ENCODE measurements around the gene SYNJ2.

SYNJ2 gene

DNA sequence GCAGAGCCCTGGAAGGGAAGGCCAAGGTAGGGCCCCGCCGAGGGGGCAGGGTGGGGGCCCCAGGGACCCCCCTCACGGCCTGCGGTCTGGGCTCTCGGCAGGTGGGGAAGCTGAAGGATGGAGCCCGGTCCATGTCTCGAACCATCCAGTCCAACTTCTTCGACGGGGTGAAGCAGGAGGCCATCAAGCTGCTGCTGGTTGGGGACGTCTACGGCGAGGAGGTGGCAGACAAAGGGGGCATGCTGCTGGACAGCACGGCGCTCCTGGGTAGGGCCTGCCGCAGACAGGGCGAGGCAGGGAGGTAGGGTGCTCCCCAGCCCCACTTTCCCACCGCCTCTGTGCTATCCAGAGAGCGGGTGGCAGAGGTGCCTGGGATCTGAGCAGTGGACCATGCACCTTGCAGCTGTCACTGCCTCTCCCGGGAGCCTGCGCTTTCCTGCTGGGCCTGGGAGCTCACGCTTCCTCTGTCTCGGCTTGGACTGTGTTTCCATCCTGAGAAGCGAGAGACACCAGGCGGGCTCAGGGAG, 83.1 kb downstream of the SYNJ2 start:
- DNase-seq: no peak

DNA sequence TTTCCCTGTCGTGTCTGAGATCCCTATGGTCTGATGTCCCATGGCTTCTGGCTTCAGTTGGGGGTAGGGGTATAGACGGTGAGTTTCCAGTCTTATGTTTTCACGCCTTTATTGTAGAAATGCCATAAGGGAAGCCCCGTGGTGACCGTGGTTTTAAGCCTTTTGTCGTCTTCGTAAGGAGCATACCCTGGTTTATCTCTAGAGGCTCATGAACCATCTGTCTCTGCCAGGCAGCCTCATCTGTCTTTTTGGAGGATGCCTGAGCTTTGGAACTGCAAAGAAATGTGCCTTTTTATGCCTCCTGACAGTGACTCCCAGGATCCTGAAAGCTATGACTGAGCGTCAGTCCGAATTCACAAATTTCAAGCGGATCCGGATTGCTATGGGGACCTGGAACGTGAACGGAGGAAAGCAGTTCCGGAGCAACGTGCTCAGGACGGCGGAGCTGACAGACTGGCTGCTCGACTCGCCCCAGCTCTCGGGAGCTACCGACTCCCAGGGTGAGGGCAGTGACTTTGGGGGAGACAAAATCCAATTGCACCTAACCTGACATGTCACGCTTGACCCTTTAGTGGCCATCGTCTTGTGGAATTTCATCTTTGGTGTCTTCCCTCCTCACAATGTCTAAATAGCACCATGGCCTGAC, 84.6 kb downstream of the SYNJ2 start:
- DNase-seq: no peak

DNA sequence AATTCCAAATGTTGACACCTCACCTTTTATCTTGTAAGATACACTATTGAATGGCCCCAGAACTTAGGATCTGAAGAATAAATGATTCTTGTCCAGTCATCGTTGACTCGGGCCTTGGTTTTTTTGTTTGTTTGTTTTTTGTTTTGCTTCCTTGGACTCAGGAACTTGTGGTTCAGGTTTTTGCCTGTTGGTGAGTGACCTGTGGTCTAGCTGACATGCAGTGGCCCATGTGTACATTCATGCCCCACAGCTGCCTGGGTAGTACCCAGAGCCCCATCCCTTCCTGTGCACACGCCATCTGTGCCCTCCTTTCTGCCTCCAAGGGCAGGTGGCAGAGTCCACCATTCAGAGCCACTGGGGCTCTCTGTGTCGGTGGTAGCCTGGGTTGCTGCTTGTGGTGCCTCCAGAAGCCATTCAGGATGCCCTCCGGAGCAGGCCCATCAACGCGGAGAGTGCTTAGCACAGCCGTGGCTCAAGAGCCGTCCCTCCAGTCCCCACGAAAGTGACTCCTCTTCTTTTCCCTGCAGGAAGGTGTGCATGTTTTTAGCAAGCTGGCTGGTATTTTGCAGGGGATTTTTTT, 85.9 kb downstream of the SYNJ2 start:
- no peak for DNase-seq

DNA sequence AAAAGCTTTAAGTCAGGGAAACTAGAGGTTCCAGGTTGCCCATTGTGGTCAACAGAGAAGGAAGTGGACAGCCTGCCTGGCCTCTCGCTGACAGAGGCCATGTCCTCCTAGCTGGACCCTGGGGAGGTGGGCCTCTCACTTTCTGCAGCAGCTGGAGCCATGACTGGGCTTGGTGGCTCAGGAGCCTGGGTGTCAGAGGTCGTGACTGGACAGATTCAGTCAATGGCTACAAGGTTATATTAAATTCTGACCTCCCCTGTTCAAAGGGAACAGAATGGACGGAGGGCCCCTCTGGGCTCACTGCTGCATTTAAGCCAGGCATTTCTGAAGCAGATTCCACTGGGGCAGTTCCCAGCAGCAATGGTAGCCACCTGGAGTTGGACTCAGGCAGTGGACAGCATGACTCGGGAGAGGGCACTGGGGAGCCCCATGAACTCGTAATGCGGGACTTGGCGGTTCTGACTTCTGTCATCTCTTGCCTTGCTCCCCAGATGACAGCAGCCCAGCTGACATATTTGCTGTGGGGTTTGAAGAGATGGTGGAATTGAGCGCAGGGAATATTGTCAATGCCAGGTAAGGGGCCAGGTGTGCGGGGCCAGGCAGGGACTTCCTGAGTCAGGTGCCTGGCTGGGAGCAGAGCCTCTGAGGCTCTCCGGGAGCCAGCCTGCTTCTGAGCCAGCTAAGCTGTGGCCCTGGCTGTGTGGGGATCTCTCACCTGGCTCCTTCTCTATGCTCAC, 86.7 kb downstream of the SYNJ2 start:
- DNase-seq: no peak

DNA sequence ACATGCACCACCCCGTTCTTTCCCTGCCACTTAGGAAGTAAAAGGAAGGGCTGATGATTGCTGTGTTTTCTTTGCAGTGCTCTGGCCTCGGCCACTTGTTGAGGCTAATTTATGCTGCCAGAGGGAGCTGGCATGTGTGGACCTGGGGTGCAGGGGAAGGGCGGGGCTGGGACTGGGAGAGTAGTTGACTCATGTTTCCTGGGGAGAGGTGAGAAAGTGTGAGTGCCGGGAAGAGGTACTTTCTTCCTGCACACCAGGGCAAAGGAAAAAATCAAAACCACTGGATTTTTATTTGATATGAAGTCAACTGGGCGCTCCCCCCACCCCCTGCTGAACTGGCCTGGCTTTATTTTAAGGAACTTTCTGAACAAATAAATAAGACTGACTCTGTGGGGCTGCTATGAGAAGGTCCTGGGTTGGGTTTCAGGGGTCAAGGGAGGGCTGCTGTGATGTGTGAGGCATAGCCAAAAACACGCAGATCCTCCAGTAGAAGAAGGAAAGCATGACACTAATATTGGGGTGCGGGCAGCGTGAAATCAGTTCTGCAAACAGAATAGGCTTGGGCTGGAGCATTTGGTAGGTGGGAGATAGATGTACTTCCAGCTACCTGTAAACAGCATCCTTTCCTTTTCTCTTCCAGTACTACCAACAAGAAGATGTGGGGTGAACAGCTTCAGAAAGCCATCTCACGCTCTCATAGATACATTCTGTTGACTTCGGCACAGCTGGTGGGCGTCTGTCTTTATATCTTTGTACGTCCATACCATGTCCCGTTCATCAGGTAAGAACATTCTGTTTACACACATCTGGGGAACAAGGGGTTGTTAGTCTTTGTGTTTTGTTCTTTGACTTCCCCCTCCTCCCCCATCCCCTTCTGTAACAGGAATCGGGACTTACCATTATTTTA, 87.5 kb downstream of the SYNJ2 start:
- no peak for DNase-seq

DNA sequence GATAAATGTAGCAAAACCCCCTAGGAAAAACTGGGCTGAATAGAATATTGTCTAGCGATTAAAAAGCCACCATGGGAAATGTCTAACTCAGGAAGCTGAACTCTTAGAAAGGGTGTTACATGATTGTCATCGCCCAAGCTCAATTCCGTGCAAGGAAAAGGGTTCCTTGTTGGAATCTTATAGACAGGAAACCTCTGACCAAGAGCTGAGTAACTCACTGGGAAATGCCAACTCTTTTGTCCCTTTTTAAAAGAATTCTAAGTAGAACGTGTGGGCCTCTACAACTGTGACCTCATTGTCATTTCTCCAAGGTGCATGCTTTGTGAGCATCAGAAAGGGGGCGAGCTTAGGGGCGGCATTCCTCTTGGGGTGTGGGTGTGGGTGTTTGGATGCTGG, 88.1 kb downstream of the SYNJ2 start:
- DNase-seq: no peak

DNA sequence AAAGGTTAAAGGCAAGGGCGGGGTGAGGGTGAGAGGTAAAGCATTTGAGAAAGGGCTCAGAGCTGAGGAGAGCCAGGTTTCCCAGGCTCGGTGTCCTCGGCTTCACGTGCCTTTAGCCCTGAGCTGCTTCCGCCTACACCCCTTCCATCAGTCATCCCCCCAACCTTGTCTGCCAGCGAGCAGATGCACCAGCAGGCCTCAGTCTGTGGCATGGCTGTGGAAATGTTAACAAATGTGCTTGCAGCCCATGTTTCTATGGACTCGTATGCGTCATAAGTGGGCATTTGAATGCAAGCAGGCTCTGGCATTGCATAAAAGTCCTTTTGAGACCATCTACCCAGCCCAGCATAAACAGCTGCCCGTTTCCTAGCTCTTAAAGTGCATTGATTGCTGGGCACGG, 88.8 kb downstream of the SYNJ2 start:
- DNase-seq: no peak

DNA sequence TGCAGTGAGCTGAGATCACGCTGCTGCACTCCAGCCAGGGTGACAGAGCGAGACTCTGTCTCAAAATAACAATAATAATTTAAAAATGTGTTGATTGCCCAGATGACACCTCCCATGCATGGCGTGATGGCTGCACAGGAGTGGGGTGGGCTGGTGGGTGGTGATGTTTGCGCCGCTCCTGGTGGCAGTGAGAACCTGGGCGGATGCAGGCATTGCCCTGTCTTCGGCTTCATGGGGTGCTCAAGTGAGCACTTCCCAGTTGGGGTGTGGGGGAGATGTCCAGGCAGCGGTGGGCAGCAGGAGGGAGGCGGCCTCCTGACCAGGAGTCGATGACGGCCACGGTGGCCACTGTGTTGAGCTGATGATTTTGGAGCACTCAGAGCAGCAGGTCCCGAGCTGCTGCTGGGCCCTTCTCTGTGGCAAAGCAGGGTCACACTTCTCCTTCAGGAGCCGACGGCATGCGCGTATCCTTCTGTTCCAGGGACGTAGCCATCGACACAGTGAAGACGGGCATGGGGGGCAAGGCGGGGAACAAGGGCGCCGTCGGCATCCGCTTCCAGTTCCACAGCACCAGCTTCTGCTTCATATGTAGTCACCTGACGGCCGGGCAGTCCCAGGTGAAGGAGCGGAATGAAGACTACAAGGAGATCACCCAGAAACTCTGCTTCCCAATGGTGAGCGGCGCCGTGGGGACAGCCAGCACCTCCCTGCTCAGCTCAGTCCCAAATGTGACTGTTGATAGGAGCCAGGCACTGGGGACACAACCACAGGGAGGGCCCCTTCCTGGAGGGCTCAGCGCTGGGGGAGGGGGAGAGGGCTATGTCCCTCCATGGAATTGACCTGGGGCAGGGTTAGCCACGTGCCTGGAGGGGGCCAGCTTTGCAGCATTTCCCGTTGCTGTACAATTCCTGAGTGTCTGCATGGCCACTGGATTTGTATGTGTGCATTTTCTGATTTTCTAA, 89.7 kb downstream of the SYNJ2 start:
- no peak for DNase-seq

DNA sequence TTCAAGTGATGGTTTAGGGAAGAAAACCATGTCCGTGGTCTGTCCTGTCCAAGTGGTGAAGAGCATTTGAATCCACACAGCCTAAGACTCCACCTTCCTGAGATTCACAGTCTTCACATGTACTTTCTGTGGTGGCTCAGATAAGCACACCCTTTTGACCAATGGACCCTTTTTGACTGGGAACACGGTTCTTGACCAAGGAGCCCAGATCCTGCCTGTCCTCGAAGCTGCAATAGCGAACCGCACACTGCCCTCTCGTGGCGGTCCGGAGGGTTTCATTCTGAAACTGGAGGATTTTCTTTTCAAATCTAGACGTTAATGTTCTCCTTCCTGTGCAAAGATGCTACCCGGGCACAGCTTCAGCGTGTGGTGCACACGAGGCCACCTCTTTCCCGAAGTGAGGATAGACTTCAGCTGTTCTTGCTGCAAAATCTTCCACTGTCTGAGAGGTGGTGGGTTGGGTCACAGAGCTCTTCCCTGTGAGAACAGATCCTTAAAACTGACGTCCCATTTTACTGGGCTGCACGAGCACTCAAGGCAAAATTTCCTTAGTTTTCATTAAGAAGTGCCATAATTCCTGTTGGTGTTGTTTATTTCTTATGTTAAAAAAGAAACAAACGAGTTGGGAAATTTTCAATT, 90.5 kb downstream of the SYNJ2 start:
- peak; percentile 69 for DNase-seq

DNA sequence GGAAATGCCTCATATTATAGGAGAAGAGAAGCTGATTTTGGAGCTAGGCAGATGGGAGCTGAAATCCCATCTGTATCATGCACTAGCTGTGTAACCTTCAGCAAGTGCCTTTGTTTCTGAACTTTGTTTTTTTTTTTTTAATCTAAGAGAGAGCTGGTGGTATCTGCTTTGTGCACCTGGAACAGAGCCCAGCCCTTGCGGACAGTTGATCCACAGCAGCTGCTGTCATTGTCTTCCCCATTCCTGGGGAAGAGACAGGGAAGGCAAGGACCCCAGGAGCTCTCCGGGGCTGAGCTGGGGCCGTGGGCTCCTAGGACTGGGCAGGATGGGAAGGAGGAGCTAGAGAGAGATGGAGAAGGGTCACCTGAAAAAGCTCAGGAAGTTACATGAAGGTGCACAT, 92.1 kb downstream of the SYNJ2 start:
- DNase-seq: no peak

DNA sequence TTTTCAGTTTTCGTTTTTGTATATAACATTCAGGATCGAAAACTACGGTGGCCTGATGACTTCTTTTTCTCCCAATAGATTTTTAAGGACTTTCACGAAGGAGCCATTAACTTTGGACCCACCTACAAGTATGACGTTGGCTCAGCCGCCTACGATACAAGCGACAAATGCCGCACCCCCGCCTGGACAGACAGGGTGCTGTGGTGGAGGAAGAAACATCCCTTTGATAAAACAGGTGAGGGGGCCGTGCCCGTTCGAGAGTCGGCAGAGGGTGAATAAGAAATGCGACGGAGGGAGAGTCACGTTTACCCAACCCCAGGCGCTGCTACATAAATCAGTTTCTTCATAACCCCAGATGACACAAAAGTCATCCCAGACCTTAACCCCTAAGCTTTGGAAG, 94.9 kb downstream of the SYNJ2 start:
- no peak for DNase-seq

DNA sequence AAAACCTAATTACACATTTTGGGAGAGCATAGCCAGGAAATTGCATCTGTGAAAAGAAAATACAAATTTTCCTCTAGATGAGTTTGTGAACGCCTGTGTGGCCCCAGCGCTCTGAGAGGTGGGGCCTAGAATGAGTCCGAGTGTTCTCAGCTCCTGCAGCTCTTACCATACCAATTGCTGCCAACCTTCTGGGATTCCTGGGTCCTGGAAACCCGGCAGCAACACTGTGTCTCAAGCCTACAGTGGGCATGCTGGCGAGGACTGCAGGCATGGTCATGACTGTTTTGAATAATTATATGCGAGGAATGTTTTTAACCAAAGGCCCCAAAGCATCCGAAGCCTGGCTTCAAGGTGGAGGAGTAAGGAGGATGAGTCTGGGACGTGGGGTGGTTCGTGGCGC, 96.0 kb downstream of the SYNJ2 start:
- DNase-seq: no peak

DNA sequence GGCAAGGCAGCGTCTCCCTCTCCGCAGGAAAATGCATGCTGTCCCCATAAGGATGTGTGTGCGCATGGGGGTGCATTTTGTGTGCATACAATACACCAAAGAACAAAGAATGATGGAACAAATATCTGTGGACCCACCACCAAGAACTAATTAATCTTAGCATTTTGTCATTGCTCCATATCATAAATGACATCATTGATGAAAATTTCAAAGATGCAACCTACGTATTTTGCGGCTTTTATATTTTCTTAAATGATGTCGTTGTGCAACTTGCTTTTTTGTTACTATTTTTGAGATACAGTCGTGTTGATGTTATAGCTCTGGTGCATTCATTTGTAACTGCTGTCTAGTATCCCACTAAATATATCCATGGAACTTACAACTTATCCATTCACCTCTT, 96.7 kb downstream of the SYNJ2 start:
- DNase-seq: no peak

DNA sequence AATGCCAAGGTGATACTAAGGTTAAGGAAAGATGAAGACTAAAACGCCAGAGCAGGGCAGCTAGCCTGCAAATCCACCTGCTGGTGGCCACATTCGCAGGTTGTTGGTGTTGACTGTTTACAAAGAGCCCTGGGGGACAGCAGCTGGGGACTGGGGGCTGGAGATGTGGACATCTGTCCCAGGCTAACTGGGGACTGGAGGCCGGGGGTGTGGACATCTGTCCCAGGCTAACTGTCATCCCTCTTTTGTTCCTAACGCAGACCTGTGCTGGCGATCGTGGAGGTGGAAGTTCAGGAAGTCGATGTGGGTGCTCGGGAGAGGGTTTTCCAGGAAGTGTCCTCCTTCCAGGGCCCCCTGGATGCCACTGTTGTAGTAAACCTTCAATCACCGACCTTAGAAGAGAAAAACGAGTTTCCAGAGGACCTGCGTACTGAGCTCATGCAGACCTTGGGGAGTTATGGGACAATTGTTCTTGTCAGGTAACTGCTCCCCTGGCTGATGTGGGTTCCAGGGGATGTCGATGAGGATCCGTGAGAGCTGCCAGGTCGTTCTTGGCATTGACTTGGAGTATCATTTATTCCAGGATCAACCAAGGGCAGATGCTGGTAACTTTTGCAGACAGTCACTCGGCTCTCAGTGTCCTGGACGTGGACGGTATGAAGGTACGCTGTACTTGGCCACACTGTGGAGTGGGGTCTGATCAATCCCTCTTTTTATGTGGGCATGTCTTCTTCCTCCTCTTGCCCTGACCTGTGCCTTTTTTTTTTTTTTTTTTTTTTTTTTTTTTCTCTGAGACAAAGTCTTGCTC, 99.4 kb downstream of the SYNJ2 start:
- DNase-seq: no peak

DNA sequence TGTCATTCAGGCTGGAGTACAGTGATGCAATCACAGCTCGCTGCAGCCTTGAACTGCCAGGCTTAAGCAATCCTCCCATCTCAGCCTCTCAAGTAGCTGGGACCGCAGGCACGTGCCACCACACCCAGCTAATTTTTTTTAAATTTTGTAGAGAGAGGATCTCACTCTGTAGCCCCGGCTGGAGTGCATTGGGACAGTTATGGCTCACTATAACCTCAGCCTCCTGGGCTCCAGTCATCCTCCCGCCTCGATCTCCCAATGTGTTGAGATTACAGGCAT, 99.9 kb downstream of the SYNJ2 start:
- no peak for DNase-seq

DNA sequence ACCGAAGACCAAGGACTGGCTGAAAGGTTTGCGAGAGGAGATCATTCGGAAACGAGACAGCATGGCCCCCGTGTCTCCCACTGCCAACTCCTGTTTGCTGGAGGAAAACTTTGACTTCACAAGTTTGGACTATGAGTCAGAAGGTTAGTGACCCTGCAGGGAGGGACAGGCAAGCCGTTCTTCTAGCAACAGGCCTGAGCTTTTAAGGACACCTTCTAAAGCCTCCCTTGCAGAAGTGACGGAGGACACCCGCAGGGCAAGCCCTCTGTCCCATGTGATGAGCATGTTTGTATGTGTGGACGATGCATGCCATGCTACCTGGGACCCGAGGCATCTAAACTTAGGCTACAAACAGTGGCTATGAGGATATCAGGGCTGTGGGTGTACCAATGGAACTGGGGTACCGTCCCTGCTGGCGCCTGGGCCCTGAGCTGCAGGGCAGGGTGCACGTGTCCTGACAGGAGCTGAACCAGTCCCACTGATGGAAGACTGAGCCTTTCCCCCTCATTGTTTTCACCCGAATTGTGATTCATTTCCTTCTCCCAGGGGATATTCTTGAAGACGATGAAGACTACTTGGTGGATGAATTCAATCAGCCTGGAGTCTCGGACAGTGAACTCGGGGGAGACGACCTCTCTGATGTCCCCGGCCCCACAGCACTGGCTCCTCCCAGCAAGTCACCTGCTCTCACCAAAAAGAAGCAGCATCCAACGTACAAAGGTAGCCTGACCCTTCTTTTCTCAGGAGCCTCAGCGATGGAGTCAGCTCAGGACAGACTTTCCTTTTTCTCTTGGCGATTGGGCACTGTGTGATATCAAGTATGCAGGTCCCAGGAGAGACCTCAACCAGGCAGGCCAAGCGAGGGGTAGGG, 102.0 kb downstream of the SYNJ2 start:
- no peak for DNase-seq

DNA sequence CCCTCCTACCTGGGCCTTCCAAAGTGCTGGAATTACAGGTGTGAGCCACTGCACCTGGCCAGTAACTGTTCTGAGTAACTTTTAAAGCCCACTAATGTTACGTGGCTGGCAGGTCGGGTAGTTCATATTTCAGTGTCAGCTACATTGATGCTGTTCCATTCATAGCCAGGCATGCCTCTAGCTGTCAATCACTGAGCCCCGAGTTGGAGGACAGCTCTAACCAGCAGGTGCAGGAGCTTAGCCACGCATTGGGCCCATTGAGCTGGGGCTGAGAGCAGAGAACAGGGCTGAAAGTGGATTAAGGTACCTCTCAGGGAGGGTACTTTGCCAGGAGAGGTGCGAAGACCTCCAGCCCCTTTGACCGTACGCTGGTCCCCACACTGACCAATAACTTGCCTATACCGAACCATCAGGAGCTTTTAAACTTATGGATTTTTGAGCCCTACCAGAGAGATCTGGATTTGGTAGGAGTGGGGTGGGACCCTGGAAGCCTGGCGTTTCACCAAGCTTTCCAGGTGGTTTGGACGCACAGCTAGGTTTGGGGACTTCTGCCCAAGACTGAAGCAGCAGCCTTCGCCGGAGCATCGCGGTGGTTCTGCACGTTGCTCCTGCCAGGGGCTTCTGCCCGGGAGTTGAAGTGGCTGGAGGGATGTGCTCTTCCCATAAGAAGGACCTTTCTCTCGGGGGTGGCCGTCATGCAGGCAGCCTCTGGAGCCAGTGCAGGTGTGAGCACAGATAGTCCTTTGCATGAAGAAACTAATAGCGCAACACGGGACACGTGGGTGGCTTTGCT, 103.8 kb downstream of the SYNJ2 start:
- DNase-seq: no peak

DNA sequence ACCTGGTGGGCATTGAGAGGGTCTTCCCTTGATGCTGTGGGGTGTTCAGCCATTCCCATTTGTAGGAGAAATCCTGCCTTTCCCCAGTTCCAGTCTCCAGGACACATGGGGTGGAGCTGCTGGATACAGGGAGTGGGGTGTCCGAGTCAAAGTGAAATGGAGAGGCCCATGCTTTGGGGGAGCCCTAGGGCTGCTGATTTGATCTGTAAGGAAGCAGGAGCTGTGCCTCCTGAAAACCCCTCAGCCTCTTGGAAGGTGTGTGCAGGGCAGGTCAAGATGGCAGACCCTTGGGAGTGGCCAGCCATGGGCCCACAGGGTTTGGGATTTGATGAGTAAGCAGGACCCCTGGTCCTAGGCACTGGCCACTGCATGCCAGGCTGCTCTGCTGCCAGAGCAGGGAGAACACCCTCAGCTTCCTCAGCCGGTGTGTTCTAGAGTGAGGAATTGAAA, 104.4 kb downstream of the SYNJ2 start:
- DNase-seq: no peak
